ENCODE data around the gene OR9A4.
"Not testable (repeated sequence)": the region's sequence is repeated elsewhere in the genome, so short reads cannot be mapped to it uniquely, and the experiment has no call there.

Gene OR9A4

GRCh38 chr7:141889321-141889720 is 26.9 kb upstream of the OR9A4 start:
- Histone ChIP-seq H3K4me3 (ENCODE audit: low read depth, low read length) (no peak overlapping the region), H3K27ac (no peak overlapping the region), H3K27me3 (ENCODE audit: control insufficient read depth, insufficient read depth, low read length) (peaks cover 3% of the 10 kb centered on the region), H3K4me2 (ENCODE audit: low read length) (no peak overlapping the region), H2AFZ (no peak overlapping the region), H3K79me2 (no peaks in the 10 kb centered on the region), H3K9ac (no peak overlapping the region), H3K4me1 (no peaks in the 10 kb centered on the region), H3K9me3 (ENCODE audit: control insufficient read depth, low read length) (no peaks in the 10 kb centered on the region), H3K36me3 (ENCODE audit: control insufficient read depth, insufficient read depth, low read length) (no peaks in the 10 kb centered on the region)
- TF ChIP-seq, protein P1, sequence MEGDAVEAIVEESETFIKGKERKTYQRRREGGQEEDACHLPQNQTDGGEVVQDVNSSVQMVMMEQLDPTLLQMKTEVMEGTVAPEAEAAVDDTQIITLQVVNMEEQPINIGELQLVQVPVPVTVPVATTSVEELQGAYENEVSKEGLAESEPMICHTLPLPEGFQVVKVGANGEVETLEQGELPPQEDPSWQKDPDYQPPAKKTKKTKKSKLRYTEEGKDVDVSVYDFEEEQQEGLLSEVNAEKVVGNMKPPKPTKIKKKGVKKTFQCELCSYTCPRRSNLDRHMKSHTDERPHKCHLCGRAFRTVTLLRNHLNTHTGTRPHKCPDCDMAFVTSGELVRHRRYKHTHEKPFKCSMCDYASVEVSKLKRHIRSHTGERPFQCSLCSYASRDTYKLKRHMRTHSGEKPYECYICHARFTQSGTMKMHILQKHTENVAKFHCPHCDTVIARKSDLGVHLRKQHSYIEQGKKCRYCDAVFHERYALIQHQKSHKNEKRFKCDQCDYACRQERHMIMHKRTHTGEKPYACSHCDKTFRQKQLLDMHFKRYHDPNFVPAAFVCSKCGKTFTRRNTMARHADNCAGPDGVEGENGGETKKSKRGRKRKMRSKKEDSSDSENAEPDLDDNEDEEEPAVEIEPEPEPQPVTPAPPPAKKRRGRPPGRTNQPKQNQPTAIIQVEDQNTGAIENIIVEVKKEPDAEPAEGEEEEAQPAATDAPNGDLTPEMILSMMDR (IDR thresholded peaks at IDR 0.05), result no peak

DNA sequence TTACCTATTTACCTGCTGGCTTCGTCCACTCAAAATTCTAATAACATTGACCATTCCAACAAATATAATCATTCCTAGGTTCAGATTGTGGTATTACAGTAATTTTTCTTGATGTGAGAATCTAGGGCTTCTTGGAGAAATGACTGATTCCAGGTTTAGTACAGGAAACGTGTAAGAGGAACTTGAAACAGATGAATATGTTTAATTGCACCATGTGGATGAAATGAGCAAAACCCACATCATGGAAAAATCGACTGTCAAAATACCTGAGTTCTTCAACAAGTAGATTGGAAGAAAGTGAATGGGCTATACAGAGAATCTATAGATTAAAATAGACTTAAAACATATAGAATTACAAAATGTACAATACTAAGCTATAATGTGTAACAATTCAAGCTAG is 24.9 kb upstream of the OR9A4 start:
- H3K27me3 ChIP-seq (ENCODE audit: control insufficient read depth, insufficient read depth, low read length), result peaks cover 3% of the 10 kb centered on the region
- no peak overlapping the region for H3K4me3 ChIP-seq (ENCODE audit: low read depth, low read length)
- no peak overlapping the region for H3K4me2 ChIP-seq (ENCODE audit: low read length)
- no peak overlapping the region for H3K27ac ChIP-seq
- TF ChIP-seq, protein P1 (IDR thresholded peaks at IDR 0.05), result no peak
- no peak overlapping the region for H3K9ac ChIP-seq
- no peaks in the 10 kb centered on the region for H3K4me1 ChIP-seq
- H2AFZ ChIP-seq, result no peak overlapping the region
- no peaks in the 10 kb centered on the region for H3K36me3 ChIP-seq (ENCODE audit: control insufficient read depth, insufficient read depth, low read length)
- no peaks in the 10 kb centered on the region for H3K9me3 ChIP-seq (ENCODE audit: control insufficient read depth, low read length)
- H3K79me2 ChIP-seq, result no peaks in the 10 kb centered on the region

DNA sequence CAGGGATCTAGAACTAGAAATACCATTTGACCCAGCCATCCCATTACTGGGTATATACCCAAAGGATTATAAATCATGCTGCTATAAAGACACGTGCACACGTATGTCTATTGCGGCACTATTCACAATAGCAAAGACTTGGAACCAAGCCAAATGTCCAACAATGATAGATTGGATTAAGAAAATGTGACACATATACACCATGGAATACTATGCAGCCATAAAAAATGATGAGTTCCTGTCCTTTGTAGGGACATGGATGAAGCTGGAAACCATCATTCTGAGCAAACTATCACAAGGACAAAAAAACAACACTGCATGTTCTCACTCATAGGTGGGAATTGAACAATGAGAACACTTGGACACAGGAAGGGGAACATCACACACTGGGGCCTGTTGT is 16.8 kb upstream of the OR9A4 start:
- H3K4me1 ChIP-seq; H3K9me3 ChIP-seq (ENCODE audit: control insufficient read depth, low read length); H3K27me3 ChIP-seq (ENCODE audit: control insufficient read depth, insufficient read depth, low read length); H3K4me3 ChIP-seq (ENCODE audit: low read depth, low read length); H2AFZ ChIP-seq; H3K9ac ChIP-seq; H3K79me2 ChIP-seq; H3K36me3 ChIP-seq (ENCODE audit: control insufficient read depth, insufficient read depth, low read length); H3K27ac ChIP-seq; H3K4me2 ChIP-seq (ENCODE audit: low read length): not testable (repeated sequence)

GRCh38 chr7:141906285-141906684 is 9.9 kb upstream of the OR9A4 start:
- TF ChIP-seq, protein P1 (IDR thresholded peaks at IDR 0.05), result no peak
- Histone ChIP-seq H3K4me1 (no peaks in the 10 kb centered on the region), H3K9me3 (ENCODE audit: control insufficient read depth, low read length) (no peaks in the 10 kb centered on the region), H3K79me2 (no peaks in the 10 kb centered on the region), H3K27ac (no peak overlapping the region), H3K9ac (no peak overlapping the region), H2AFZ (no peak overlapping the region), H3K27me3 (ENCODE audit: control insufficient read depth, insufficient read depth, low read length) (no peaks in the 10 kb centered on the region), H3K36me3 (ENCODE audit: control insufficient read depth, insufficient read depth, low read length) (no peaks in the 10 kb centered on the region), H3K4me2 (ENCODE audit: low read length) (no peak overlapping the region), H3K4me3 (ENCODE audit: low read depth, low read length) (no peak overlapping the region)

DNA sequence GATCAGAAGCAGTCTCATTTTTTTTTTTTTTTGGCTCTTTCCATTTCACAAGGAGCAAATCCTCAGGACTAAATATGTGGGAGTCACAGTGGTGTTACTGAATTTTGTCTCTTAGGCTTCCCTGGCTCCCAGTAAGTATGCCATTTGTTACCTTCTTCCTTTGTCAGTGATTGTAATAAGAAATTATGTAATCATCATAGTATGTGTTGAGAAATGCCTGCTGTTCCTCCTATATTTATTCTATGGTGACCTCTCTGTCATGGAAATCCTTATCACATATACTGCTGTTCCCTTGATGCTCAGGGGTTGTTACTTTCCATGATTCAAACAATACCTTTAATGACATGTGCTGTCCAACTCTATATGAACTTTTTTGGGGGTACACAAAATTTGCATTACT is 4.8 kb upstream of the OR9A4 start:
- H3K9ac ChIP-seq, result no peak overlapping the region
- H2AFZ ChIP-seq, result no peak overlapping the region
- no peak overlapping the region for H3K4me3 ChIP-seq (ENCODE audit: low read depth, low read length)
- H3K9me3 ChIP-seq (ENCODE audit: control insufficient read depth, low read length), result no peaks in the 10 kb centered on the region
- TF ChIP-seq, protein P1 (IDR thresholded peaks at IDR 0.05), result no peak
- no peaks in the 10 kb centered on the region for H3K36me3 ChIP-seq (ENCODE audit: control insufficient read depth, insufficient read depth, low read length)
- H3K27ac ChIP-seq, result no peak overlapping the region
- H3K27me3 ChIP-seq (ENCODE audit: control insufficient read depth, insufficient read depth, low read length), result no peaks in the 10 kb centered on the region
- no peak overlapping the region for H3K4me2 ChIP-seq (ENCODE audit: low read length)
- no peaks in the 10 kb centered on the region for H3K4me1 ChIP-seq
- H3K79me2 ChIP-seq, result no peaks in the 10 kb centered on the region
